HuH-7 (cell line): Measurements from ENCODE around the gene SDF4.
"Not testable (repeated sequence)": the region's sequence is repeated elsewhere in the genome, so short reads cannot be mapped to it uniquely, and the experiment has no call there.

Source experiments
- DNase-seq: peaks from one replicate; pipeline ENCODE4 v3.0.0; 2011; ENCODE audit warnings: low spot score

SDF4 gene

GRCh38 chr1:1199141-1199960 lies 32.5 kb downstream of the SDF4 start:
- no peak for DNase-seq

- DNase-seq, result no peak
These were observed 33.2 kb downstream of the SDF4 start for GRCh38 chr1:1198423-1199140.

GRCh38 chr1:1197551-1198422 lies 34.0 kb downstream of the SDF4 start:
- DNase-seq, result no peak

- DNase-seq, result no peak
These were observed 34.7 kb downstream of the SDF4 start for GRCh38 chr1:1197188-1197500.

GRCh38 chr1:1196431-1197187 lies 35.2 kb downstream of the SDF4 start:
- DNase-seq, result no peak

- not testable (repeated sequence) for DNase-seq
These were observed 36.1 kb downstream of the SDF4 start for GRCh38 chr1:1195726-1196125.

GRCh38 chr1:1194723-1195122 lies 37.1 kb downstream of the SDF4 start:
- no peak for DNase-seq

GRCh38 chr1:1191734-1192133 lies 40.1 kb downstream of the SDF4 start:
- no peak for DNase-seq

- DNase-seq, result no peak
These were observed 42.7 kb downstream of the SDF4 start for GRCh38 chr1:1189111-1189510.

GRCh38 chr1:1187938-1188337 lies 43.9 kb downstream of the SDF4 start:
- no peak for DNase-seq

- DNase-seq, result no peak
These were observed 46.6 kb downstream of the SDF4 start for GRCh38 chr1:1185101-1185765.

GRCh38 chr1:1183833-1184775 lies 47.7 kb downstream of the SDF4 start:
- no peak for DNase-seq

GRCh38 chr1:1183221-1183747 lies 48.5 kb downstream of the SDF4 start:
- DNase-seq, result no peak

GRCh38 chr1:1182491-1183220 lies 49.1 kb downstream of the SDF4 start:
- DNase-seq, result no peak

- DNase-seq, result no peak
These were observed 49.8 kb downstream of the SDF4 start for GRCh38 chr1:1181938-1182410.

GRCh38 chr1:1181129-1181937 lies 50.5 kb downstream of the SDF4 start:
- no peak for DNase-seq

- DNase-seq, result no peak
These were observed 51.6 kb downstream of the SDF4 start for GRCh38 chr1:1179983-1180861.
